ENCODE results near the gene CSPG5.

CSPG5 gene

GRCh38 chr3:47540281-47540680 lies 38.4 kb downstream of the CSPG5 start:
- no peak for DNase-seq (ENCODE audit: low read depth)

DNA sequence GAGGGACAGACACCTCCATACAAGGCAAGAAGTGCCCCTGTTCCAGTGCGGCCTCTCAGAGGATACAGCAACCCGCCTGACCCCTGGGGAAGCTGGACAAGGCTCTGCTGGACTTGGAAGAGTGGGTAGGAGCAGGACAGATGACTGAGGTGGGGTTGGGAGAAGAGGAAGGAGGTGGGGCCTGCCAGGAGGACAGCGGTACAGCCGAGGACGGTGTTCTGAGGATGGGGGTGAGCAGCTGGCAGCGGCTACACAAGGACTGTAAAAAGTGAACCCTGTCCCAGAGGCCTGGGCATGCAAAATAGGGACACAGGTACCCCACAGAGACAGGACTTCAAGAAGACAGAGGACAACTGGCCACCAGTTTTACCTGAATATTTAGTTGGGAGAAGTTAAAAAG lies 41.7 kb downstream of the CSPG5 start:
- DNase-seq (ENCODE audit: low read depth): no peak

DNA sequence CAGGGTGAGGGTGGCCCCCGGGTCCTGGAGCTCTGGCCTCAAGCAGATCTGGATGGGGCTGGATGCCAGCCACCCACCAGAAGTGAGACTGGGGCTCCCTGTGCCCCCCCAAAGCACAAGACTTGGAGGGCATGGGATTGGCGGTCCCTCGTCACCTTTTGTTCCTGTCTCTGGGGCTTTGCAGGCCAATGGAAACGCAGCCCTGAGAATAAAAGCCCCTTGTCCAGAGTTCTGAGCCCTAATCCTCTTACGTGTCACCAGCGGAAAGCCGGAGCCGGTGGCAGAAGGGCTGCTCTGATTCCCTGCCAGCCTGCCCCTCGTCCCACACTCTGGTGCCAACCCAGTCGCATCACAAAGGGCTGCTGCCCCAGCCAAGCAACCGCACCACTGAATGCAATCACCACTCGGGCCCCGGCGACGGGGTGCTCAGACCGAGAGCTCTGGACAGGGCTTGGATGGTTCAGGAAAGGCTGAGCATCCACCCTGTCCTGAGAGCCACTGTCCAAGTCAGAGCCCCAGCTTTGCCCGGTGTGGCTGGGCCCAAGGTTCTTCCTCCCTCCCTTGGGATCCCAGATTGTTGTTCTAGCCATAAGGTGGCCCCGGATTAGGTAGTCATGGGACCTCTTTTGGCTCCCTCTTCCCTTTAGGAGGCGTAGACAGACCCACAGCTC lies 42.3 kb downstream of the CSPG5 start:
- no peak for DNase-seq (ENCODE audit: low read depth)

- no peak for DNase-seq (ENCODE audit: low read depth)
These were observed 44.6 kb downstream of the CSPG5 start for GRCh38 chr3:47533996-47534454.

GRCh38 chr3:47533481-47533880 lies 45.2 kb downstream of the CSPG5 start:
- DNase-seq (ENCODE audit: low read depth): no peak

- DNase-seq (ENCODE audit: low read depth): no peak
These were observed 50.5 kb downstream of the CSPG5 start for GRCh38 chr3:47527952-47528725.

DNA sequence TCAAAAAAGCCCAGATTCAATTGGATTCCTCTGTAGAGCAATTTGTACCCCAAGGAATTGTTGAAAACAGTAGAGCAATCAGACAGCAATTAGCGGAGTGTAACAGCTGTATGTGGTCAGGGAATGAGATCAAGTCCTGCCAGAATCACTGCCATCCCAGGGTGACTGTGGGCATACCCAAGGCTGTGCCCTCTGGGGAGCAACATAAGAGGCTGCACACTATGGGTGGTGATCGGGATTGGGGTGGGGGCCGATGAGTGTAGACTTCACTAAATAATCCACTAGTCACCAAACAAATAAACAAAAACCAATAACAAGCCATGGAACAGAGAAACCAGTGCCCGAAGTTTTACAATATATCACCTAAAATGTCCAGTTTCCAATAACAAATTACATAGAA lies 53.0 kb downstream of the CSPG5 start:
- DNase-seq (ENCODE audit: low read depth): no peak

- DNase-seq (ENCODE audit: low read depth): no peak
These were observed 55.2 kb downstream of the CSPG5 start for GRCh38 chr3:47523310-47524073.

DNA sequence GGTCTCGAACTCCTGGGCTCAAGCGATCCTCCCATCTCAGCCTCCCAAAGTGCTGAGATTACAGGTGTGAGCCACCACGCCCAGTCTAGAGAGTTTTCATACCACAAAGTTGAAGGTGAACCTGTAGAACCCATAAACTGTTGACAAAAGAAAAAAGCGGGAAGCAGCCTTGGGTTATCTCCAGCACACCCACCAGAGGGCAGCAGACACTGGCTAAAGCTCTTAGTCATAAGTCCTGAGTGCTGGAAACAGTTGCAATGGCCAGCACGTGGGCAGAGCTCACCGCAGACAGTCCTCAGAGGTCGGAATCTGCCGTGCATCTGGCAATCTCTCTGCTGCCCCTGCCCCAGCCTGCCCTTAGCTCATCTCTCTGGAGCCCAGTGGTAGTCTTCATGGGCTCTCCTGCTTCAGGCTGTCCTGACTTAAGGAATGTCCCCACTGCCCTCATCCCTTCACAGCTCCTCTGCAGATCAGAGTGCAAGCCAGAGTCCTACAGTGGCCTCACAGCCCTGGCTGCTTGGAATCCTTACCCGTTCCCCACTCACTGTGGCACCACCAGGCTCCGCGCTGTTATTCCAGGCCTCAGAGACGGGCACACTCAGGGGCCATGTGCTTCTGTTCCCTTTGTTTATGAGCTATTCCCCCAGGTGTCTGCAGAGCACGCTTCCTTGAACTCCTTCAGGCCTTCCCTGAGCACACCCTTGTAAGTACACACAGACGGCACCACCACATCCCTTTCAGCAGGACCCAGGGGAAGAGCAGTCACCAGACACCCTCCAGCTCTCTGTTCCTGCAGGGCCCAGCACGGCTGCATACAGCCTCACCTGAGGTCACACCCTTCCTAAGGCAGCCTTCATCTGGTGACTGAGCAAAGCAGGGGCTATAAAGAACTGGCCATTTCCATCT lies 56.3 kb downstream of the CSPG5 start:
- peak; percentile 54 for DNase-seq (ENCODE audit: low read depth)

DNA sequence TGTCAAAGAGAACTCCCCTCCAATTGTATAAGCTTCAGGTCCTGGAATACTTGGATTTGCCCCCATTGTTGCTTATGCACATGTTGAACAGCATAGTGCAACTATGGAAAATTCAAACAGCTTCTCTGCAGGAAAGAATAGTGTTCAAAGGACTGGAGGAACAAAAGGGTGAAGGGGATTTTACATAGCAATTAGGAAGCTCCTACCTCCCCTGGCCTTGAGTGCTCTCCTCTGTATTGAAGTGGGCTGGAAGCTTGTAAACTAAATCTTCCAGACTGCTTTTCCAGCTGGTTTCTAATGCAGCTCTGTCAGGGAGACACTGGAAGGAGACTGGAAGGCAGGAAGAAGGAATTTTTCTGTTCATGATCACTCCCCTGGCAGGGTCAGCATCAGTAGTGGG lies 57.9 kb downstream of the CSPG5 start:
- DNase-seq (ENCODE audit: low read depth): no peak

- no peak for DNase-seq (ENCODE audit: low read depth)
These were observed 60.7 kb downstream of the CSPG5 start for GRCh38 chr3:47517937-47518336.

DNA sequence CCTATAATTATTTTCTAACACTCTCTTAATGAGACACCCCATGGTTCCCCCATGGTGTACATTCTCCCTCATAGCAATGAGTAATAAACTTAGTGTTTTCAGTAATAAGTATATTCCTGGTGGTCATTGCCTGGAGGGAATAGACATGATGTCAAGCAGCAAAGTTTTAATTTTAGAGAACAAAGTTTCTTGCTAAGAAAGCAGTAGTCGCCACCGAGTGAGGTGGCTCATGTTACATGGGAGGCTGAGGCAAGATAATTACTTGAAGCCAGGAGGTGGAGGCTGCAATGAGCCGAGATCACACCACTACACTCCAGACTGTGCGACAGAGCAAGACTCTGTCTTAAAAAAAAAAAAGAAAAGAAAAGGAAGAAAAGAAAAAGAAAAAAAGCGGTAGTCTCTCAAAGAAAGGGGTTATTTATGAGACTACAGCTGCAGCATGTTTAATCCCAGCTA lies 62.8 kb downstream of the CSPG5 start:
- DNase-seq (ENCODE audit: low read depth): no peak

DNA sequence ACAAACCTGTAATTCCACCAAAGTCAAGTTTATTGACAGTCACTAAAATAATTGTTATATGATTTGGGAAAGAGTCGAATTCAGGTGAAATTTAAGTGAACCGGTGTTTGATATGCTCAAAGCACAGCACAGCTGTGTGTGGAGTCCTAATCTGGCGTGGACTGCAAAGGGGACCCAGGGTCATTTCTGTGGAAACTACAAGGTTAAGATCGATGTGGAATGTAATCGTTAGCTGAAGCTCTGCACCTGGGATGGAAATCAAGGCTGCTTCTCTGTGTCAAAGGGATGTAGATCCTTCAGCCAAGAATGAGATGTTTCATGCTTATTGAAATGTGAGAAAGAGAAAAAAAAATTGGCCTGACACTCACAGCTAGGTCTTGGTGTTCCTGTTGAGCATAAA lies 63.6 kb downstream of the CSPG5 start:
- no peak for DNase-seq (ENCODE audit: low read depth)

DNA sequence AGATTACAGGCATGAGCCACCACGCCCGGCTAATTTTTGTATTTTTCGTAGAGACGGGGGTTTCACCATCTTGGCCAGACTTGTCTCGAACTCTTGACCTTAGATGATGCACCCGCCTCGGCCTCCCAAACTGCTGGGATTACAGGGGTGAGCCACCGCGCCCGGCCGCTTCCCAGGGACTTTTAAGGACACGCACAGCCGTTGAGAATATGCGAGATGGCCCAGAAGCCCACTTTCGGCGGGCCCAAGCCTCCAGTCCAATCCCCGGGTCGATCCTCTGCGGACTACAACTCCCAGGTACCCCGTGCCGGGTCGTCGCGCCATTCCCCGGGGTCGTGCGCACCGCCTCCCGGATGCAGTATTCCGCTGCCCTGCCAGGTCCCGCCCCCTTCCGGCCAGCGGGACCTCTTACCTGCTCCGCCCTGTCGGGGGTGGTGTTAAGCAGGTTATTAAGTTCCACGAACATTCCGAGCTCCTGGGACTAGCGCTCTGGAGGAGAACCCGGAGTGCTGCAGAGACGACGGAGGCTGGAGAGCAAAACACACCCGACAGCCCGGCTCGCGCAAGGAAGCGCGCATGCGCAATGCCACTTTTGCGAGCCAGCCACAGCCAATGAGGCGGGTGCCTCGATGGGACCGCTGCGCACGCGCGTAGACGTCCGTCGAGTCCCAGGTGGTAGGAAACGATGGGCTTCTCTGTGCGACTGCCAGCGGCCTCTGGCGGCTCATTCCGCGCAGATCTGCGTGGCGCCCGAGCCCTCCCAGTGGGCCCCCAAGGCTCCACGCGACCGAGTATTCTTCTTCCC lies 65.3 kb downstream of the CSPG5 start, which contains the start of gene ELP6:
Gene ELP6, minus strand, starts transcription at position 588 of the 805 bp plus-strand sequence. Its CDS starts 122 bp downstream, at position 466.
- peak; percentile 95 for DNase-seq (ENCODE audit: low read depth)

- DNase-seq (ENCODE audit: low read depth): peak; percentile 1
These were observed 66.1 kb downstream of the CSPG5 start for GRCh38 chr3:47512416-47513124.
